ENCODE data around the gene AAMDC.
"Not testable (repeated sequence)": the region's sequence is repeated elsewhere in the genome, so short reads cannot be mapped to it uniquely, and the experiment has no call there.

The AAMDC gene

DNA sequence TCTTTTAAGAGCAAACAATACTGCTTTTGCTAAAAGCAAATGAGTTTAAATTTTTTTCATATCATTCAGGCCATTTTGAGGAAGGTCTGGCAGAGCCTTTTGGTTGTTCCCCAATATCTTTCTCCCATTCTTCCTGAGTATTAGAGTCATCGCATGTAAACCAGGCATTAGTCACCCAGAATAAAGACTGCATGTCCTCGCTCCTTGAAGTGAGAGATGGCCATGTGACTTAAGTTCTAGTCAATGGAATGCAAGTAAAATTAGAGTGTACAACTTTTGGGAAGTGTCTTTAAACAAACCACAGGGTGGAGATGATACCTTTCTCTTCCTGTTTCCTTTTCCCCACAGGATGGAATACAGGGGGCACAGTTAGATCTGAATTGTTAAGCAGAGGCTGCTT, 96.8 kb downstream of the AAMDC start:
- not testable (repeated sequence) for H3K36me3 ChIP-seq (ENCODE audit: control insufficient read depth, low read length); H3K9me2 ChIP-seq (replicated peaks; ENCODE audit: control insufficient read depth, low read length); H3K4me3 ChIP-seq (ENCODE audit: low read length); H3K9me3 ChIP-seq (ENCODE audit: control insufficient read depth, insufficient read depth, low read length); H3K79me2 ChIP-seq (ENCODE audit: control insufficient read depth, low read length); H3K27ac ChIP-seq (ENCODE audit: low read depth, low read length); H3K4me2 ChIP-seq (ENCODE audit: low read length); H4K20me1 ChIP-seq (ENCODE audit: control insufficient read depth, insufficient read depth, low read depth, low read length); H3K4me1 ChIP-seq (ENCODE audit: control insufficient read depth, low read length); H3K27me3 ChIP-seq (ENCODE audit: control insufficient read depth, low read length); H3F3A ChIP-seq (ENCODE audit: control insufficient read depth, insufficient read depth)

Data from DOHH2 (cell line).